K562 (cell line): ENCODE data around the gene DCTN5. TPM values are rescaled to one million over a fixed set of nuclear protein-coding genes. Genes with fewer than 3 reads are reported as not detected.

ENCODE experiments used
- CBFB ChIP-seq: sonication (generic); formaldehyde crosslinking; IDR thresholded peaks from 2 replicates; pipeline ENCODE4 v1.4.0; 2020; ENCODE audit warnings: mild to moderate bottlenecking, missing genetic modification reagents
- CXXC5 ChIP-seq: fragments of 250-450 bp; sonication (Bioruptor Pico); IDR thresholded peaks from 2 replicates; pipeline ENCODE4 v1.8.0; 2022; ENCODE audit warnings: inconsistent platforms, mild to moderate bottlenecking, moderate library complexity
- GABPA ChIP-seq: fragments of 200-800 bp; sonication (Bioruptor generic); conservative IDR thresholded peaks from 2 replicates; pipeline ENCODE4 v1.6.1; 2016; ENCODE audit warnings: low read depth, missing genetic modification characterization, missing compliant biosample characterization
- HCFC1 ChIP-seq: IDR thresholded peaks from 2 replicates; pipeline ENCODE4 v1.6.1; 2012; ENCODE audit warnings: low read depth, low read length, improper control_type of control experiment
- ILF3 ChIP-seq: fragments of 450-650 bp; IDR thresholded peaks from 2 replicates; pipeline ENCODE4 v1.6.1; 2018; ENCODE audit warnings: antibody characterized with exemption, mild to moderate bottlenecking, moderate library complexity, borderline replicate concordance
- ILK ChIP-seq: fragments of 450-650 bp; IDR thresholded peaks from 2 replicates; pipeline ENCODE4 v1.6.1; 2016; ENCODE audit warnings: missing genetic modification characterization, low read depth, mild to moderate bottlenecking, missing compliant biosample characterization, moderate library complexity, borderline replicate concordance
- KDM2B ChIP-seq: fragments of 250-450 bp; sonication (Bioruptor Pico); IDR thresholded peaks from 2 replicates; pipeline ENCODE4 v1.8.0; 2021; ENCODE audit warnings: mild to moderate bottlenecking, moderate library complexity
- KLF6 ChIP-seq: fragments of 250-450 bp; sonication (Bioruptor Pico); IDR thresholded peaks from 2 replicates; pipeline ENCODE4 v1.4.0; 2020; ENCODE audit warnings: mild to moderate bottlenecking, moderate library complexity, borderline replicate concordance
- MXD1 ChIP-seq: fragments of 250-450 bp; sonication (Bioruptor Pico); IDR thresholded peaks from 2 replicates; pipeline ENCODE4 v1.8.0; 2021; ENCODE audit warnings: borderline replicate concordance, mild to moderate bottlenecking, moderate library complexity; ENCODE audit not compliant: poor library complexity, severe bottlenecking
- NRF1 ChIP-seq, 2 experiments: fragments of 450-650 bp; IDR thresholded peaks in 1 of 2; conservative IDR thresholded peaks in 1 of 2; 2 replicates each; pipeline ENCODE4 v1.6.1; 2014; ENCODE audit warnings: mild to moderate bottlenecking in 2 of 2
- STAT6 ChIP-seq: sonication (generic); formaldehyde crosslinking; IDR thresholded peaks from 2 replicates; pipeline ENCODE4 v1.8.1; 2023; ENCODE audit warnings: mild to moderate bottlenecking, missing genetic modification reagents
- TCFL5 ChIP-seq: fragments of 250-450 bp; sonication (Bioruptor Pico); conservative IDR thresholded peaks from 2 replicates; pipeline ENCODE4 v1.6.1; 2021; ENCODE audit warnings: mild to moderate bottlenecking, moderate library complexity, matching md5 sums
- XRCC3 ChIP-seq: fragments of 450-650 bp; IDR thresholded peaks from 2 replicates; pipeline ENCODE4 v1.6.1; 2017; ENCODE audit warnings: mild to moderate bottlenecking, moderate library complexity
- ZNF124 ChIP-seq: sonication (generic); formaldehyde crosslinking; IDR thresholded peaks from 2 replicates; pipeline ENCODE4 v1.8.1; 2022; ENCODE audit warnings: missing genetic modification reagents
- ZNF449 ChIP-seq: fragments of 250-450 bp; sonication (Bioruptor Pico); IDR thresholded peaks from 2 replicates; pipeline ENCODE4 v1.8.0; 2022; ENCODE audit warnings: moderate library complexity, mild to moderate bottlenecking, inconsistent platforms
- ZNF764 ChIP-seq: fragments of 250-450 bp; sonication (Bioruptor Pico); IDR thresholded peaks from 2 replicates; pipeline ENCODE4 v1.4.0; 2020; ENCODE audit warnings: low read depth, mild to moderate bottlenecking, moderate library complexity
- ZSCAN32 ChIP-seq: fragments of 450-650 bp; formaldehyde crosslinking; IDR thresholded peaks from 2 replicates; pipeline ENCODE4 v1.4.0; 2020; ENCODE audit warnings: mild to moderate bottlenecking, moderate library complexity
- polyA plus RNA-seq, 8 experiments: library from polyadenylated mRNA; depleted of rRNA in 4 of 8; stranded (reverse) in 5 of 8; unstranded in 3 of 8; fragments of >200 nt; fragmentation: Nextera tagmentation in 2 of 8; fragmentation: Illumina TruSeq in 1 of 8; extraction: Ambion mirVana in 2 of 8; extraction: Trizol in 1 of 8; gene quantifications; 2 replicates each; pipeline versions ENCODE4 v1.2.1 to v1.2.3, GENCODE V29; 2011 to 2014; ENCODE audit warnings: inconsistent platforms in 1 of 8, missing spikeins in 1 of 8
- total RNA-seq, 7 experiments: library from RNA; depleted of rRNA in 6 of 7; stranded (reverse); fragments of >200 nt in 6 of 7; fragmentation: Illumina TruSeq in 2 of 7; extraction: Trizol in 2 of 7; gene quantifications; 2 replicates each; pipeline versions ENCODE4 v1.2.1 to v1.2.3, GENCODE V29; 2011 to 2021; ENCODE audit warnings: low replicate concordance in 1 of 7
- TF ChIP-seq, protein P1 (sequence below): fragments of 250-450 bp; sonication (Bioruptor Pico); IDR thresholded peaks from 2 replicates; pipeline ENCODE4 v1.4.0; 2020; ENCODE audit warnings: mild to moderate bottlenecking, moderate library complexity
- TF ChIP-seq, protein P2 (sequence below), 3 experiments: IDR thresholded peaks in 2 of 3; conservative IDR thresholded peaks in 1 of 3; 2 replicates each; pipeline ENCODE4 v1.5.1; 2011 to 2012; ENCODE audit warnings: low read length in 3 of 3, mild to moderate bottlenecking in 3 of 3, control low read depth in 2 of 3, improper control_type of control experiment in 1 of 3, inconsistent platforms in 1 of 3, low read depth in 1 of 3, mixed read lengths in 1 of 3, moderate library complexity in 1 of 3; ENCODE audit not compliant: insufficient read depth in 2 of 3

DCTN5 gene
- total and polyA plus RNA-seq, 9 of the 15 experiments (the other 6 are each of a cell fraction or from before 2014, with no cell fraction given): 35.8 to 149 (median 75.9) TPM

DNA sequence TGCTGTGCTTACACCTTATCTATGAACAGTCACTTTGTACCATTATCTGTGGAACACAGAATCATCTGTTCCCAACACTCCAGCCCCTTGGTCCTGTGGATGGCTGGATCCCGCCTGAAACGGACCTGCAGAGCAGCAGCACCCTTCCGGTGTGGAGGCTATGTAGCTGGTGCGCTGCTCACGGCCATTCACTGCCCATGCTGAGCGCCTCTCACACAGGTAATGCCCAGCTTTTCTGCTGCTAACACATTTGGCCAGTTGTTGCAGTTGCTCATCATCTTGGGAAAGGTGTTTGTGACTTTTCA is 26.0 kb downstream of the DCTN5 start (continued):
- TF ChIP-seq ZNF449 (CRISPR knock-in tag) (no peak), ILK (tag) (no peak), HCFC1 (no peak), CBFB (CRISPR knock-in tag) (no peak), KDM2B (CRISPR knock-in tag) (no peak), STAT6 (CRISPR knock-in tag) (no peak), NRF1 (conservative IDR thresholded peaks at IDR 0.05 in 1 of 2, IDR thresholded peaks at IDR 0.05 in 1 of 2) (peak in 1 of 2 experiments; percentile 40; a peak in 2 of 4 replicates), GABPA (tag) (peak; percentile 62), ILF3 (no peak), CXXC5 (CRISPR knock-in tag) (peak; percentile 62), MXD1 (CRISPR knock-in tag) (no peak), XRCC3 (no peak), ZNF764 (no peak), KLF6 (CRISPR knock-in tag) (no peak), ZSCAN32 (CRISPR knock-in tag) (no peak), TCFL5 (CRISPR knock-in tag) (no peak), ZNF124 (no peak)
- TF ChIP-seq, protein P1, sequence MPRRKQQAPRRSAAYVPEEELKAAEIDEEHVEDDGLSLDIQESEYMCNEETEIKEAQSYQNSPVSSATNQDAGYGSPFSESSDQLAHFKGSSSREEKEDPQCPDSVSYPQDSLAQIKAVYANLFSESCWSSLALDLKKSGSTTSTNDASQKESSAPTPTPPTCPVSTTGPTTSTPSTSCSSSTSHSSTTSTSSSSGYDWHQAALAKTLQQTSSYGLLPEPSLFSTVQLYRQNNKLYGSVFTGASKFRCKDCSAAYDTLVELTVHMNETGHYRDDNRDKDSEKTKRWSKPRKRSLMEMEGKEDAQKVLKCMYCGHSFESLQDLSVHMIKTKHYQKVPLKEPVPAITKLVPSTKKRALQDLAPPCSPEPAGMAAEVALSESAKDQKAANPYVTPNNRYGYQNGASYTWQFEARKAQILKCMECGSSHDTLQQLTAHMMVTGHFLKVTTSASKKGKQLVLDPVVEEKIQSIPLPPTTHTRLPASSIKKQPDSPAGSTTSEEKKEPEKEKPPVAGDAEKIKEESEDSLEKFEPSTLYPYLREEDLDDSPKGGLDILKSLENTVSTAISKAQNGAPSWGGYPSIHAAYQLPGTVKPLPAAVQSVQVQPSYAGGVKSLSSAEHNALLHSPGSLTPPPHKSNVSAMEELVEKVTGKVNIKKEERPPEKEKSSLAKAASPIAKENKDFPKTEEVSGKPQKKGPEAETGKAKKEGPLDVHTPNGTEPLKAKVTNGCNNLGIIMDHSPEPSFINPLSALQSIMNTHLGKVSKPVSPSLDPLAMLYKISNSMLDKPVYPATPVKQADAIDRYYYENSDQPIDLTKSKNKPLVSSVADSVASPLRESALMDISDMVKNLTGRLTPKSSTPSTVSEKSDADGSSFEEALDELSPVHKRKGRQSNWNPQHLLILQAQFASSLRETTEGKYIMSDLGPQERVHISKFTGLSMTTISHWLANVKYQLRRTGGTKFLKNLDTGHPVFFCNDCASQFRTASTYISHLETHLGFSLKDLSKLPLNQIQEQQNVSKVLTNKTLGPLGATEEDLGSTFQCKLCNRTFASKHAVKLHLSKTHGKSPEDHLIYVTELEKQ (CRISPR knock-in tag): no peak
- TF ChIP-seq, protein P2, sequence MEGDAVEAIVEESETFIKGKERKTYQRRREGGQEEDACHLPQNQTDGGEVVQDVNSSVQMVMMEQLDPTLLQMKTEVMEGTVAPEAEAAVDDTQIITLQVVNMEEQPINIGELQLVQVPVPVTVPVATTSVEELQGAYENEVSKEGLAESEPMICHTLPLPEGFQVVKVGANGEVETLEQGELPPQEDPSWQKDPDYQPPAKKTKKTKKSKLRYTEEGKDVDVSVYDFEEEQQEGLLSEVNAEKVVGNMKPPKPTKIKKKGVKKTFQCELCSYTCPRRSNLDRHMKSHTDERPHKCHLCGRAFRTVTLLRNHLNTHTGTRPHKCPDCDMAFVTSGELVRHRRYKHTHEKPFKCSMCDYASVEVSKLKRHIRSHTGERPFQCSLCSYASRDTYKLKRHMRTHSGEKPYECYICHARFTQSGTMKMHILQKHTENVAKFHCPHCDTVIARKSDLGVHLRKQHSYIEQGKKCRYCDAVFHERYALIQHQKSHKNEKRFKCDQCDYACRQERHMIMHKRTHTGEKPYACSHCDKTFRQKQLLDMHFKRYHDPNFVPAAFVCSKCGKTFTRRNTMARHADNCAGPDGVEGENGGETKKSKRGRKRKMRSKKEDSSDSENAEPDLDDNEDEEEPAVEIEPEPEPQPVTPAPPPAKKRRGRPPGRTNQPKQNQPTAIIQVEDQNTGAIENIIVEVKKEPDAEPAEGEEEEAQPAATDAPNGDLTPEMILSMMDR (IDR thresholded peaks at IDR 0.05 in 2 of 3, conservative IDR thresholded peaks at IDR 0.05 in 1 of 3; ENCODE audit: insufficient read depth in 2 of 3, low read depth in 1 of 3, low read length in 3 of 3): no peak; a peak in 1 of 6 replicates
